GM18511 (cell line): ENCODE data around the gene FBXO7.

Experiments used
- ATAC-seq: cut with Tn5 transposase; IDR thresholded peaks from one replicate; pipeline ENCODE4 v1.9.1; 2021; ENCODE audit warnings: mild to moderate bottlenecking, moderate library complexity; ENCODE audit not compliant: unreplicated experiment

FBXO7 gene

GRCh38 chr22:32531228-32531627 is 56.6 kb downstream of the FBXO7 start:
- no peak for ATAC-seq

- no peak for ATAC-seq
Observed at GRCh38 chr22:32531931-32532819, 57.6 kb downstream of the FBXO7 start.

GRCh38 chr22:32532820-32533128 is 58.2 kb downstream of the FBXO7 start:
- ATAC-seq: no peak

- no peak for ATAC-seq
Observed at GRCh38 chr22:32533265-32534111, 58.9 kb downstream of the FBXO7 start.

- ATAC-seq: no peak
Observed at GRCh38 chr22:32534252-32535235, 59.9 kb downstream of the FBXO7 start.

- ATAC-seq: no peak
Observed at GRCh38 chr22:32535531-32536190, 61.0 kb downstream of the FBXO7 start.

- ATAC-seq: no peak
Observed at GRCh38 chr22:32536352-32536751, 61.7 kb downstream of the FBXO7 start.

GRCh38 chr22:32538521-32538920 is 63.9 kb downstream of the FBXO7 start:
- no peak for ATAC-seq

GRCh38 chr22:32539631-32540421 is 65.2 kb downstream of the FBXO7 start:
- ATAC-seq: no peak

- no peak for ATAC-seq
Observed at GRCh38 chr22:32541481-32541880, 66.9 kb downstream of the FBXO7 start.

GRCh38 chr22:32542066-32542676 is 67.6 kb downstream of the FBXO7 start:
- no peak for ATAC-seq

- no peak for ATAC-seq
Observed at GRCh38 chr22:32542677-32543357, 68.2 kb downstream of the FBXO7 start.

GRCh38 chr22:32544953-32545558 is 70.4 kb downstream of the FBXO7 start:
- ATAC-seq: no peak

- no peak for ATAC-seq
Observed at GRCh38 chr22:32545801-32546200, 71.2 kb downstream of the FBXO7 start.

- no peak for ATAC-seq
Observed at GRCh38 chr22:32546496-32546895, 71.9 kb downstream of the FBXO7 start.

- ATAC-seq: no peak
Observed at GRCh38 chr22:32546935-32547334, 72.3 kb downstream of the FBXO7 start.

- no peak for ATAC-seq
Observed at GRCh38 chr22:32548039-32548438, 73.4 kb downstream of the FBXO7 start.
